ENCODE results near the gene MLLT6.

Gene MLLT6

DNA sequence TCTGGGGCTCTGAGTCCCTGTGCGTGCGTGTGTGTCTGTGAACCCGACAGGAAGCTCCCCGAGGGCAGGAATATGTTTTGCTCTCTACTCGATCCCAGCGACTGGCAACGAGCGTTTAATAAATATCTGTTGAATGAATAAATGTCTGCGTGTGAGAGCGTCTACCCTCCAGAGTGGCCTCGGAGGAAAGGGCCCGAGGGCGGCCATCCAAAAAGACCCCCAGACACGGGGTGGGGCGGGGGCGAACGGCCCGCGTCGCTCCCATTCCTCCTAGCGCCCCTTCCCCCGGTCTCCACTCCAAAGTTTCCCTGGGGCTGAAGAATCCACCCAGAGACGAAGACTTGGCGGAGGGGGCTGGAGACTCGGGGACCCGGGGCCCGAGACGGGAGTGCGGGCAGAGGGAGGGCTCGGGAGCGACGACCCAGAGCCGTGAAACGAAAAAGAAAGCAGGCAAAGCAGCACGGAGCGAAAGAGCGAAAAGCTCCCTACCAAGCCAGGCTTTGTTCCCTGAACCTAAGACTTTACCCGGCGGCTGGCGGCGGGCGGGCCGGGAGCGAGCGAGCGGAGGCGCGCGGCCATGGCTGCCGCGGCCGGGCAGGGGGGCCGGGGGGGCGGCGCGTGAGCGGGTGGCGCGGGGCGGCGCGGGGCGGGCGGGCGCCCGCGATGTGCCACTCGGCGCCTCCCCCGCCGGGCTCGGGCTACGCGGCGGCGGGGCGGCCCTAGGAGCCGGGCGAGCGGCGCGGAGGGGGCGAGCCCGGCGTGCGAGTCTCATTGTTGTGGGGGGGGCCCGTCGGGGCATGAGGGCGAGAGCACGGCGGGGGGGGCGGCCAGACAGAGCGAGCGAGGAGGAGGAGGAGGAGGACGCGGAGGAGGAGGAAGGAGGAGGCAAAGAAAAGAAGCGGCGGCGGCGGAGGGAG lies at the start of gene MLLT6:
TSS of gene MLLT6 (plus strand) at position 668 of the 917 bp plus-strand sequence. CDS start 360 bp downstream, outside the sequence.
- DNase-seq (ENCODE audit: low read depth in 2 of 2): peak; percentile 75 to 81

DNA sequence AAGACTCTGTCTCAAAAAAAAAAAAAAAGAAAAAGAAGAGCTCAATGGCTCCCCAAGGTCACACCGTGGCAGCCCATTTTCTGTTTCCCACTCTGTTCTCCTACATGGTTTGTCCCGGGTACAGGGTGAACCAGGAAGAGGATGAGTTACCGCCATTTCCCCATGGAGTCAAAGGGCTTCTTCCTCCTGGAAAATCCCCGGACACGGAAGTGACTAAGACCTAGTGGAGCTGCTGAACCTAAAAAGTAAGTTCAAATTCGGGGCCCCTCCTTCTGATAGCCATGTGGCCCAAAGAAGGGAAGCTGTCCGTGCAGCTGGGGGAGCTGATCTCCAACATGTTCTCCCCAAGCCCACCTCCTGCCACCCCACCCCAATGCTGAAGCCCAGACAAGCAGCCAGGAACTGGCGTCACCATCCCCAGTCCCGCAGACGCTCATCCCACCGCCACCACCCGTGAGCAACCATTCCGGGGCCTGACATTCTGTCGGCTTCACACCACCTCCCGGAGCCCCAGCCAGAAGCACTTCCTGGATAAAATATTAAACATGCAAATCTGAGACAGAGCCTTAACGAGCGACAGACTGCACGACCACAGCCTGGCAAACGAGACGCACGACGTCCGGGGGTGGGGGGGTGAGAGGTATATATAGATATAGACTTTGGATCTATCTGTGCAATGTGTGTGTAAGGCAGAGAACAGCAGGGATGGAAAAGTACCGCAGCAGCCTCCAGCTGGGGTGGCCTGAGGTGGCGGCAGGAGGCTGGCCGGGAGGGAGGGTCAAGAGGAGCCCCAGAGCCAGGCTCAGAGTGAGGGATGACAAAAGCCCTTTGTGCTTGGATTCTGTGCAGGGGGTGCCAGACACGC lies 47.9 kb upstream of the MLLT6 start:
- DNase-seq (ENCODE audit: low read depth in 2 of 2): no peak

DNA sequence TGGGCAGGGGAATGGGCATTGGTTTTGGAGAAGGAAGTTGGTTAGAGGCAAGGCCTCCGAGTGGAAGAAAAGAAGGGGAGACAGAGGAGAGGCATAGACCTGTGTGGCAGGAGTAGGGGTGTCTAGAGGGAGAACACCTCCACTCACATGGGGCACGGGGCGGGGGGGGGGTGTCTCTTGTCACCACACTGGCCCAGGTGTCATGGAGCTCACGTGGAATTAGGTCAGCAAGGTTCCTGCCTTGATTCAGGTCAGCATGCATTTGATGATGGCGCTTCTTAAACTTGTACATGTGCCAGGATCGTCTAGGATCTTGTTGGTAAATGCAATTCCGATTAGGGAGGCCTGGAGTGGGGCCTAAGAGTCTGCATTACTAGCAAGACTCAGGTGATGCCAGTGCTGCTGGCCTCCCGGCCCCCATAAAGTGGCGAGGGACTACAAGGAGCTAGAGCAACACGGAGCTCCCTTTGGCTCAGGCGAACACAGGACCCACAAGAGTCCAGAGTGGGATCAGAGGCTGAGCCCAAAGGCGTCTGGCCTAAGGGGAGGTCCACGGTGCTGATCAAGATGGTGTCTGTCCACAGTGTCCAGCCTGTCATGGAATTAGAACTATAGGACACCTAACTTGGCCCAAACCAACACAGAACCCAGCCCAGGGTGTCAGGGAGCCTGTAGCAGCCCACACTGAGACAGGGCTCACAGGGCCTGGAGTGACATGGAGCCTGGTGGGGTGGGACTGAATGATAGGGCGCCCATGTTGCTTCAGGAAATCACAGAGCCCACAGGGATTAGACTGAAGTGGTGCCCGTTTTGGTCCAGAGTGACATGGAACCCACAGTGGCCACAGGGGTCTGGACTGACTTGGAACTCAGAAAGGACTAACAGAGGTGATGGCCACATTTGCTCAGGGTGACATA lies 47.0 kb upstream of the MLLT6 start:
- no peak for DNase-seq (ENCODE audit: low read depth in 2 of 2)

DNA sequence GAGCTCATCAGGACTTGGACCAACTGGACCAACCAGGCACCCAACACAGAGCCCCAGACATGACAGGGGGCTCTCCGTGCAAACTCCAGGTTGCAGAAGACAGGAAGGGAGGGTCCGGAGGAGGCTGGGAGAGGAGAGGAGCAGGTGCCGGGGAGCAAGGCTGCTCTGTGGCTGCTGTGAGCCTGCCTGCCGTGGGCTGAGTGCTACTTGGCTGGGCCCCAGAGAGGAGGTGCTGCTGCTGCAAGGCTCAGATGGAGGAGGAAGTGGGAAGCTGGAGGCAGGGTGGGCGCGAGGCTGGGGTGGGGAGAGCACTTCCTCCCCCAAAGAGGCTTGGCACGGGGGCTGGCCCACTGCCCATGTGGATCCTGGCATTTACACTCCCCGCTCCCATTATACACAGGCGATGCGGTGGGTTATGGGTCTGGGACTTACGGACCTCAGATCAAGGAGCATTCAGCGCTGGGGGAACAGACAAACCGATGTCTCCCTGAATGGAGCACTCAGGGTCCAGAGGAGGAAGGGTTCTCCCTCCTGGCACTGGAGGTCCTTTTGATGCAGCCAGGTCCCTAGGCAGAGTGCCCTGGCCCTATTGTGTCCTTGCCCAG lies 46.2 kb upstream of the MLLT6 start:
- DNase-seq (ENCODE audit: low read depth in 2 of 2): no peak

DNA sequence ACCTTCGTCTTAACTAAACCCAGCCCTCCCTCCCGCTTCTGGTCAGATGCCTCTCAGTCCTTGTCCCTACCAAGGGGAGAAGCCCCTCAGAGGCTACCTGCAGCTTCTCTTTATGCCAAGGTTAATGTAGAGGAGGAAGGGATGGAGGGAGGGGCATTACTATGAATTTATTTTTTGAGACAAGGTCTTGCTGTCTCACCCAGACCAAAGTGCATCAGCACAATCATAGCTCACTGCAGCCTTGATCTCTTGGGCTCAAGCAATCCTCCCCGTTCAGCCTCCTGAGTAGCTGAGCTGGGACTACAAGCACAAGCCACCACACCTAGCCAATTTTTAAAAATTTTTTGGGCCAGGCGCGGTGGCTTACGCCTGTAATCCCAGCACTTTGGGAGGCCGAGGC lies 45.7 kb upstream of the MLLT6 start:
- DNase-seq (ENCODE audit: low read depth in 2 of 2): no peak

DNA sequence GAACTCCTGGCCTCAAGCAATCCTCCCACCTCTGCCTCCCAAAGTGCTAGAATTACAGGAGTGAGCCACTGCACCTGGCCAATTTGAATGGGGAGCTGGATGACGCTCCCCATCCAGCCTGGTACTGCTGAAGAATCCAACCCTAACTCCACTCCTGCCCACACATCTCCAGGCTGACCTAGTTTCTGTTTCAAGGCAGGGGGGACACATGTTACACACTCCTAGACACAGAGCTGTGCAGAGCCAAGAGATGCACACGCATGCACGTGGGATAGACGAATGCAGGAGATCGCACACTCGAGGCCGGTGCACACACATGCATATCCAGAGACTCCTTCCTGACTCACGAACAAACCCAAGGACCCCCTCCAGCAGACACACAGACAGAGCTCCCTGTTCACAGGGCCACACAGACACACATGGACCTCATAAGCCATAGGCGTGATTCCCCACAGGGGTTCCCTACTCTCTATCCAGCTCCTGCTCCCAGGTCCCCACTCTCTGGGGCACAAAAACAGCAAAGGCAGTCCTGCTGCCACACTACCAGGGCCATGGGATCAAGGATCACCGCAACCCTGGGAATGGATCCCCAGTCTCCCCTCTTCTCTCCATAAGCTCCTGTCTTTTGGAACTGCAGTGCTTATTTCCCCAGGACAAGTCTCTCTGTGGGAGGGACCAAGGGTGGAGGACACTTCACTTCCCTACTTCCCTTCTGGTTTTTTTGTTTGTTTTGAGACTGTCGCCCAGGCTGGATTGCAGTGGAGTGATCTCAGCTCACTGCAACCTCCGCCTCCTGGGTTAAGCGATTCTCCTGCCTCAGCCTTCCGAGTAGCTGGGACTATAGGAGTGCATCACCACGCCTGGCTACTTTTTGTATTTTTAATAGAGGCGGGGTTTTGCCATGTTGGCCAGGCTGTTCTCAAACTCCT lies 44.7 kb upstream of the MLLT6 start:
- DNase-seq (ENCODE audit: low read depth in 2 of 2): no peak

DNA sequence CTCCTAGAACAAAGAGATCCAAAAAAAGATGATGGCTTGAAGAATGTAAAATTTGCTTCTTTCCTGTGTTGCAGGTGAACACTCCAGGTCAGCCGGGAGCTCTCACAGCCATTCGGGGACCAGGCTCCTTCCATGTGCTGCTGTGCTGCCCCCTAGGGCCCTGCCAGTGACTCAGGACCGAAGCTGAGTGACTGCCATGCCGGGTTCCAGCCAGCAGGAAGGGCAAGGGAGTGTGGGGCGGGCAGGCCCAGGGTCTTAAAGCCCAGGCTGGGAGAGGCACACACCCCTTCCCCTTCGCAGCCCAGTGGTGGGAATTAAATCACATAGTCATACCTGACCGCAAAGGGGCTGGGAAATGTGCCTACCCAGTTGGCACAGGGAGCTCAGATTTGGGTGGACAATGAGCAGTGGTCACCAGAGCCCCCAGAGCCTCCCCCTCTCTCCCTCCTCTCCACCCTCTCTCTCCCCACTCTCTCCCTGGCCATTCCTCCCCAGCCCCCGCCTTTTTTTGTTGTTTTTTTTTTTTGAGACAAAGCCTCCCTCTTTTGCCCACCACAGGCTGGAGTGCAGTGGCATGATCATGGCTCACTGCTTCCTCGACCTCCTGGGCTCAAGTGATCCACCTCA lies 41.8 kb upstream of the MLLT6 start:
- no peak for DNase-seq (ENCODE audit: low read depth in 2 of 2)

DNA sequence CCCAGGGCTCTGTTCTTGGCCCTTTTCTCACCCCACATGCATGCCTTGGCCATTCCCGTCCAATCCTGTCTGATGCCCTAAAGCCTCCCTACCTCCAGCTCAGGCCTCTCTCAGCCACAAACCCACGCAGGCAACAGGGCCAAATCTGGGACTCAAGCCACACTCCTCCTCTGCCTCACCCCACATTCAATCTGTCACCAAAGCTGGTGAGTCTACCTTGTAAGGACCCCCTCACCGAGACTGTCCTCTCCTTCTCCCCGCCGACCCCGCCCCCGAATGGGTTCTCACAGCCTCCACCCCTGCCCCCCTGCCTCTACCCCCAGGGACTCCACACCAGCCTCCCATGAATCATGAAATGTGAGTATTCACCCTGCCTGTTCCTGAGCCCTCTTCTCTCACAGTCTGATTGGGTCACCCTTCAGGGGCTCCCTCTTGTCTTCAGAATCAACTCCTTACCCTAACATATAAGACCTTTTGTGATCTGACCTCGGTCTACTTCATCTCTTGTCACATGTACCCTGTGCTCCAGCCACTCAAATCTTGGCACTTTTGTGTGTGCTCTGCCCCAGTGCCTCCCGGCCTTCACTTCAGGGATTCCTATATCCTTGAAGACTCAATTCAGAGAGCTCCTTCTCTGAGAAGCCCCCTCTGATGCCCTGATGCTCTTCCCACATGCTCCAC lies 41.0 kb upstream of the MLLT6 start:
- DNase-seq (ENCODE audit: low read depth in 2 of 2): no peak

DNA sequence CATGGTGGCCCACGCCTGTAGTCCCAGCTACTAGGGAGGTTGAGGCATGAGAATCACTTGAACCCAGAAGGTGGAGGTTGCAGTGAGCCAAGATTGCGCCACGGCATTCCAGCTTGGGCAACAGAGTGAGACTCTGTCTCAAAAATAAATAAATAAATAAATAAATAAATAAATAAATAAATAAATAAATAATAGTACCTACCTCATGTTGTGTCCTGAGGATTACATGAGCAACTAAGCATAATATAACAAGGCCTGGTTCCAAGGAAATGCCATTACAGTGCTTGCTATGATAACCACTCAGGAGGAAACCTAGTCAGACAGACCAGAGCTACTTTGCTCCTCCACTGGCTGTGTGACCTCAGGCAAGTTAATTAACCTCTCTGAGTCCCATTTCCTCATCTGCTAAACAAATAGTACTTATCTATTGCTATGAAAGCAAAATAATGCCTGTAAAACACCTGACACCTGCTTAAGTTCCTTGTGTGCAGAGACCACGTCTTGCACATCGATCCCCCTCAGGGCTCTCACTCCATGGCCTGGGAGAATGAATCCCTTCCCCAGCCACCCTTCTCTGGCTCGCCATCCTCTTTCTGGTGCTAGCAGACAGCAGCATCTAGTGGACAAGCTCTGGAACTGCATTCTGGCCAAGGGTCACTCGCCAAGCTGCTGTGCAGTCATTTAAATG lies 37.8 kb upstream of the MLLT6 start:
- DNase-seq (ENCODE audit: low read depth in 2 of 2): peak in 1 of 2 donors; percentile 23

DNA sequence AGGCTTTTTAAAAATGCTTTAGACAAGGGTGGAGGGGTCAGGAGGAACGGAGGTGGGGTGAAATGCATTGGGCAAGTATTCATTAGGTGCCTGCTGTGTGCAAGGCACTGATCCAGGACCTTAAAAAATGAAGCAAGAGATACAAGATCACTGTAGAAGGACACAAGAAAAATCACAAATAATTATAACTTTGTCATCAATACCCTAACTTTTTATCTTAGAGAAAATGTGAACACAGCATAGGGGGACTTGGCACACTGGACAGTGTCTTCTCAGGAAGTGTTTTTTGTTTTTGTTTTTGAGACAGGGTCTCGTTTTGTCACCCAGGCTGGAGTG lies 37.3 kb upstream of the MLLT6 start:
- no peak for DNase-seq (ENCODE audit: low read depth in 2 of 2)

DNA sequence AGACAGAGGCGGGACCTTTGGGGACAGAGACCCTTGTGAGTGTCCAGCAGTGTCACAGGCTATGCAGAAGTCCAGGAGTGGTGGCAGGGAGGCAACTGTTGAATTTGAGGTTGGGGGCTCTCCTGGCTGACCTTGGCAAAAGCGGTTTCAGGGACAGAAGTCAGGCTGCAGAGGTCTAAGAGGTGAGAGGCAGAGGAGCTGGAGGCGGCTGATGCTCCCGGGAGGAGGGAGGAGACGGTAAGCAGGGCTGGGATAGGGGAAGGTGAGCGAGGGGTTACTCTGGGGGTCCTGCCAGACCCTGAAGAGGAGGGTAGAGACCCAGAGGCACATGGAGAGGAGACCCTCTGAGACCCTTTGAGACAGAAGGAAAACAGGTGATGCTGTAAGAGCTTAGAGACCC lies 35.6 kb upstream of the MLLT6 start:
- no peak for DNase-seq (ENCODE audit: low read depth in 2 of 2)

DNA sequence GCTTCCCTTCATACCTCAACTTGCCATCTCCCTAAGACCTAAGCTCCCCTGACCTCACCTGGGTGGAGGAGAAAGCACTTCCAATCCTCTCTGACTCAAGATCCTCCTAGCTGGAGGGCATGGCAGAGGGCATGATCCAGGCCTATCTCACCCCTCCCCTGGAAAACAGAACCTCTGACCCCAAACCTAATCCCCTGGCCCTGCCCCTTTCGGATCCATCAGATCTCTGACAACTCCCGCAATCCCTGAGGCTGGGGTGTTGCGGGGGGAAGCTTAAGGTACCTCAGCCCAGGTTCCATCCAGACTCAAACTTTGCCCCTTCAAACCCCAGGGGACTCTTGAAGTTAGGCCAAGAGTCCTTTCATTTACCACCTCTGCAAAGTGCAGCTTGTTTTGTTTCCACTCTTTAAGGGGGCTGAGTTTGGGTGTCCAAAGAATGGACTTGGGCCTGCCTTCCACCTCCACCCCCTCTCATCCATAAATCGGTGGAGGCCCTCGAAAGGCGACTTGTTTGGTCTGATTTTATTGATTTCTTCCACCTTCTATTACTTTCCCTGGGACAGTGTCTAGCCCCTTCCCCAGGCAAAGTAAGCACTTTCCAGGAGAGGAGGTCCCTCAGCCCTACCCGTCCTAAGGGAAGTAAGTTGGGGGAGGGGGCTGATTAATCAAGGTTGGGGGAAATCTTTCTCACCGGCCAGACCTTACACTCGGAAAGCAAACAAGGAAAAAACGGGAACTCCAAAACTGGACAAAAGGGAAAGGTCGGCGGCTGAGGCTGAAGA lies 32.9 kb upstream of the MLLT6 start:
- DNase-seq (ENCODE audit: low read depth in 2 of 2): no peak

DNA sequence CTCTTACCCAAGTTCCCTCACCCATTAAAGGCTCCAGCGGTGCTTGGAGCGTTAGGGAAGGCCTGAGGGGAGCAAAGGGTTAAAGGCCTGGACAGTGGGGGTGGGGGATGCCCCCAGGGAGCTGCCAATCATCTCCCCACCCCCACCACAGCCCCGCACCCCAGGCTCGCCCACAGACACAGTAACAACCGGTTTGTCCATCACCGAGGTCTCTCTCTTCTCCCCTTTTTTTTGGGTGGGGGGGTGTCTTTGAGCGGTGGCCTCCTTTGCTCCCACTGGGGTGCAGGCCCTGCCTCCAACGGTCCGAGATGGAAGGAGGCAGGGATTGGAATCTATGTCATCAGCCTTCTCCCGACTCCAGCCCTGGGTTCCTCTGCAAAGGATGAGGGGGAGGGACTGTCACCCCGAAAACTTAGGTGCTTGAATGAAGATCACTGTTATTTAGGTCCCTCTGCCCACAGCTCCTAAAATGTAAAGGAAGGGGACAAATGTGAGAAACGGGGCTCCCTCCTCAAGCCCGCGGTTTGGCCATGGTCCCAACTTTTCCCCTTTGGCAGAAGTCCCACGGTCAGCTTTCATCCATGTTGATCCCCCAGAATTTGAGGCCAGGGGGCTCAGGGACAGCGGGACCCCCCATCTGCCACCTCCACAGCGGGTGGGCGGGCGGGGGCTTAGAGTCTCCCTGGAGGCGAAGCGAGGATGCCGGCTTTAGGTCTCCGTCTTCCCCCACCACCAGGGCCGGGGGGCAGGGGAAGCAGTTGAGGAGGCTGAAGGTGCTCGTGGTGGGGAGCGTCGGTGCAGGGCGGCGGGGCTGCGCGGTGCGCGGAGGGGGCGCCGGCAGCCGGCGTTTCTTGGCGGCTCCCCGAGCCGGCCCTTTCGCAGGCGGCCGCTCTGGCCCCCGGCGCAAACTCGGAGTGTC lies 32.0 kb upstream of the MLLT6 start:
- no peak for DNase-seq (ENCODE audit: low read depth in 2 of 2)

DNA sequence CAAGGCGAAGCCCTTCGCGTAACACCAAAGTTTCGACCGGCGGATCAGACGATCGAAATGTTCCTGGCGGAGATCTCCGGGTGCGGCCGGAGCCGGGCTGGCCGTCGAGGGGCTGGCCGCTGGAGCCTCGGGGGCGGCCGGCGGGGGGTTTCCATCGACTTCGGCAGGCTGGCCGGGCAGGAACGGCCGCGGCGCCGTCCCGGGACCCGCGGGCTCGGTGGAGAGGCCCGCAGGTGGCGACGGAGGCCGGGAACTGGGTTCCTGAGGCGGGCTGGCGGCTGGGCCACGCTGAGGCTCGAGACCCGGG lies 31.4 kb upstream of the MLLT6 start:
- DNase-seq (ENCODE audit: low read depth in 2 of 2): no peak

DNA sequence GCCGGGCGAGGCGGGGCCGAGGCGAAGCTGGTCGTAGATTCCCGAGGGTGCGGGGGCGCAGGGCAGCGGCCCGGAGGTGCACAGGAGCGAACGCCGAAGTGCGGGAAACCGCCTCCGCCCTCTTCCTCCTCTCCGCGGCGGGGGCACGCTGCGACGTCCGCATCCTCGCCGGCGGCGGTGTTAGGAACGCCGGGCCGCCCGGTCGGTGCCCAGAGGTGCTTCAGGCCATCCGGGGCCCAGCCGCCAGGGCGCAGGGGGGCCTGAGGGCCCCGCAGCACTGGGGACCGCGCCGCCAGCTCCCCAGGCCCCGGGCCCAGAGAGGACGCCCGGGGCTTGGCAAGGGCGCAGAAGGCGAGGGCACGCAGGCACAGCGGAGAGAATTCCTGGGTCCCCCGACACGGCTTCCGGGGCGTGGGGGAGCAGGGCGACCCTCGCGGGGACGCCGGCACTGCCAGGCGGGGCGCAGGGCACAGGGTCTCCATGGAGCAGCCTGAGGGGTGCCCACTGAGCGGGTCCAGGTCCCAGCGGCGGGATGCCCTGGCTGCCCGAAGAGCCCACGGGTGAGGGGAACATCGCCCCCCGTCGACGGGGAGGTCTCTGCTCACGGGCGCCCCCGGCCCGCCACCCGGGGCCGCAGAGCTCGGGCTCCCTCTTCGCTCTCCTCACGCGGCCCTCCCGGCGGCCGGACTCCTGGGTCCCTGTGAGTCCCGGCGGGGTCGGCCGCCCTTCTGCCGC lies 30.9 kb upstream of the MLLT6 start:
- no peak for DNase-seq (ENCODE audit: low read depth in 2 of 2)

Data from stimulated activated CD8-positive, alpha-beta memory T cell treated with anti-CD3 and anti-CD28 coated beads, Interleukin-15, amount 100 ng/mL, for 4 hours (primary cell).